NCI-H2081 (cell line): Measurements from ENCODE around the gene GRIK4.
"Not testable (repeated sequence)": the region's sequence is repeated elsewhere in the genome, so short reads cannot be mapped to it uniquely, and the experiment has no call there.

Experiments
- DNase-seq, 2 experiments: peaks; one replicate each; lab custom pipeline; 2025; lab: John Stamatoyannopoulos, UW

The GRIK4 gene

GRCh38 chr11:120744016-120744994 is 232.8 kb downstream of the GRIK4 start:
- DNase-seq: no peak

GRCh38 chr11:120746376-120746775 is 234.8 kb downstream of the GRIK4 start:
- DNase-seq: no peak

DNA sequence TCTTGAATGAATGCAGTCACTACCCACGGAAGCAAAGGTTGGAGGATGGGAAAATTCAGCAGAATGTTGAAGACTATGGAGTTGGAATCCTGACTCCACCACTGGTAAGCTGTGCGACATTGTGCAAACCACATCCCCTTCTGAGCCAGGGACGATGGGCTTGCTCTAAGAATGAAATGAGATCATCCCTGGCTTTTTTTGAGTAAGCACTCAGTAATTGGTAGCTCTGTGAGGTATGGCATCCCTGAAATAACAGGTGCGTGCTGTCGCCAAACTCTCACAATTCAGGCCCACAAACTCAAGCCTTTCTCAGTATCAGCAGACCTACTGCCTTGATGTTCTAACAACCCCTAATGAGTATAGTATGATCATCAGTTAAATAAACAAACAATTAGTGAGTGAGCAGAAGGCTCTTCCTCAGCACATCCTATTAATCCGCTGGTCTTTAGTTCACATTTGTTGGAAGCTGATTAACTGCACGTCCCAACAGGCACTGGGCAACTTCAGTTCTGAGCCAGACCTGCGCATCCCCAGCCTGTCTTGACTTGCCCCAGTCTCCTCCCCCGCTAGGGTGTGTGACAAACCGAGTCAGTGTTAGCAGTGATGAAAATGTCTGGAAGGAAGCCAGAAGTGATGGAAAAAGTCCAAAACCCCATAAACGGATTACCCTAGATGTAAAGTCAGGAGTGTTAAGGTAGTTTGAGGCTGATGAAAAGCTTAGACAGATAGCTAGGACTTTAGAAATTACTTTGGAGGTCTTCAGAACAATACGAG is 235.5 kb downstream of the GRIK4 start:
- peak; percentile 27 to 60 for DNase-seq

- peak in 1 of 2 experiments; percentile 52 for DNase-seq
Measured at GRCh38 chr11:120747850-120748814, 236.6 kb downstream of the GRIK4 start.

GRCh38 chr11:120749395-120749794 is 237.8 kb downstream of the GRIK4 start:
- DNase-seq: no peak

DNA sequence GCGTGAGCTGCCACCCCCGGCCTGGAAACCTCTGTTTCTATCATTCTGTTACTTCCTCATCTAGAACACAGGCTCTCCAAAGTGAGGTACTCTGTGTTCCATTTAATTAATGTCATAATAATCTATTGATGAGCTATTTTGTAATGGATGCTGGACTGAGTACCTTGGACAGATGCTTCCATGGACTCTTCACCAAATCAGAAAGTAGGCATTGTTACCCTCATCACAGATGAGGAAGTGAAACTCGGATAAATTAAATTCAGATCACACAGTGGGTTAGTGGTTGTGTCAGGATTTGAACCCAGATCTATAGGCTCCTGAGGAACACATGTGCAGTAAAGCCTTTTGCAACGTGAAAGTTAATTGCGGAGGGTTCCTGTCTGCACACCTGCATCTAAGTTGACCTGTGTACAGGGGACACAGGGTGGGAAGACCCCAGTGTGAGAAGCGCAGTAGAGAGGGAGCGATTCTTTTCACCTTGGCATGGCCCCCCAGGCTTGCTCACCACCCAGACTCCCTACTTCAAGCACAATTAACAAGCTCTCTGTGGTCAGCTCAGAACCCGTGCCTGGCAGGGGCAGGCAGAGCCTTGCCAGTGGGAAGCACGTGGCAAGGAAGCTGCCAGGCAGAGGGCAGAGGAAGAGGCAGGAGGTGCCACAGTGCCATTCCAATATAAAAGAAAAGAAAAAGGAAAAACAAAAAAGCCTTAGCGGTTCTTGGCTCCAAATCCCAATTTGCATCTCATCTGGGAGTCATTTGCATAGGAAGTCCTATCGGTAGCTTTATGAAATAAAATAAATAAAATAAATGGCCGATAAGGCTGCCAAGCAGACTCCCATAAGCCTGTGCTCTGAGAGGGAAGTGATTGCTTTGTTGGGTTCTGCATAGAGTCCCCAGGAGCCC is 239.3 kb downstream of the GRIK4 start:
- no peak for DNase-seq

GRCh38 chr11:120751550-120751949 is 240.0 kb downstream of the GRIK4 start:
- DNase-seq: no peak

DNA sequence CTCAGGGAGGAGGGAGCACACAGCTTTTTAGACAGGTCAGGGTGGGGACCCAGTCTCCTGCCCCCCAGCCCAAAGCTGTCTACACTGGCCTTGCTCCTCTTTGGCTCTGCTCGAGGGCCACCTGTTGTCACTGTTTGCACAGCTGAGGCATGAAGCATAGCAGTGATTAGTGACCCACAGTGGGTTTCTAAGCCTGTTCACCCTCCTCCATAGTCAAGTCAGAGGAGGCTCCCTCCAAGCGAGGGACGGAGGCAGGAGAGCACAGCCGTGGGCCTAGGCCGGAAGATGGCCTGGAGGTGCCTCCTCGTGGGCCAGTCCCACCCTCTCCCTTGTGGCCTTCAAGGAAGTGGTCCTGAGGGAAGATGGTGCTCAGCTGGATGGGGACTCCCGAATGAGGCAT is 241.1 kb downstream of the GRIK4 start:
- peak in 1 of 2 experiments; percentile 65 for DNase-seq

DNA sequence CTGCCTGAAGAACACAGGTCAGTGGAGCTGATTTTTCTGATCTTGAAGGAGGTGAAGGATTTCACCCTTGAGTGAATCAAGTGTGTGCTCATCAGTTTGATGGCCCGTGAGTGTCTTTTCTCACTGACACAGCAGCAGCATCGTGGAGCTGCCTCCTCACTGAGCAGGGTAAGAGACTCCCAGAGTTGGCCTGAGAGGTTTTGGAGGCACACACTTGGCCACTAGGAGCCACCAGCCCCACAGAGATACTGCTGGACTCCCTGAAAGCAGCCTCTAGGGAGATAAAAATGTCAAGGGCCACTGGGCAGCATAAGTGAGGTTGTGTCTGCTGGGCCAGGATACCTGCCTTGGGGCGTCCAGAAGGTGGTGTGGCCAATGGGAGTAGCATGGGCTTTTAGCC is 245.4 kb downstream of the GRIK4 start:
- DNase-seq: no peak

- DNase-seq: no peak
Measured at GRCh38 chr11:120759046-120759445, 247.5 kb downstream of the GRIK4 start.

- not testable (repeated sequence) for DNase-seq
Measured at GRCh38 chr11:120765710-120766109, 254.2 kb downstream of the GRIK4 start.

DNA sequence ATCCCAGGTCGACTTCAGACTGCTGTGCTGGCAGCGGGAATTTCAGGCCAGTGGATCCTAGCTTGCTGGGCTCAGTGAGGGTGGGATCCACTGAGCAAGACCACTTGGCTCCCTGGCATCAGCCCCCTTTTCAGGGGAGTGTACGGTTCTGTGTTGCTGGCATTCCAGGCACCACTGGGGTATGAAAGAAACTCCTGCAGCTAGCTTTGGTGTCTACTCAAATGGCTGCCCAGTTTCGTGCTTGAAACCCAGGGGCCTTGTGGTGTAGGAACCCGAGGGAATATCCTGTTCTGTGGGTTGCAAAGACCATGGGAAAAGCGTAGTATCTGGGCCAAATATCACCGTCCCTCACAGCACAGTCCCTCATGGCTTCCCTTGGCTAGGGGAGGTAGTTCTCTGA is 254.8 kb downstream of the GRIK4 start:
- DNase-seq: no peak

- DNase-seq: no peak
Measured at GRCh38 chr11:120768949-120769348, 257.4 kb downstream of the GRIK4 start.

GRCh38 chr11:120769906-120770305 is 258.4 kb downstream of the GRIK4 start:
- no peak for DNase-seq

DNA sequence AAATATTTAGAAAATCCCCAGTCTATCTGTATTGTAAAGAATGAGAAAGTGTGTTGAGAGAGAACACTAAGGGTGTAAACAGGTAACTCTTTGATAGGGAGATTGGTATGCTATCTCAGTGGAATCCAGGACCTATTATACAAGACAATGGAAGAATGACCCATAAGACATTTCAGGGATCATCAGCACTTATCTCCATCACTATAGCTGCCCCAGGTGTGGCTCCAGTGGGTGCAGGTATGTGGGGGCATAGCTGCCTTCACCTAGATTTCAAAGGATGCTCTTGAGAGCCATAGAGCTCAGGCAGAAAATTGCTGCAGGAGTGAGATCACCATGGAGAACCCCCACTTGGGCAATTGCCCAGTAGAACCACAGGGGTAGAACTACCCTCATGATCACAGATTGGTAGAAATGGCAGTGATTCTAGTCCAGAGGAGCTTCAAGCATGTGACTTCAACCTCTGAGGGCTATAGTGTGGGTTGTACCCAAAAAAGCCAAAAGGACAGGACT is 260.1 kb downstream of the GRIK4 start:
- DNase-seq: no peak

GRCh38 chr11:120773501-120774031 is 262.0 kb downstream of the GRIK4 start:
- DNase-seq: no peak

GRCh38 chr11:120774591-120775386 is 263.2 kb downstream of the GRIK4 start:
- no peak for DNase-seq

GRCh38 chr11:120775986-120776951 is 264.7 kb downstream of the GRIK4 start:
- no peak for DNase-seq
